22Rv1 (cell line): ENCODE data around the gene MED23.

Experiments used
- CTCF ChIP-seq: fragments of 450-650 bp; IDR thresholded peaks from 2 replicates; pipeline ENCODE4 v1.5.1; 2017; ENCODE audit warnings: mild to moderate bottlenecking
- ZFX ChIP-seq: fragments of 450-650 bp; IDR thresholded peaks from 2 replicates; pipeline ENCODE4 v1.6.1; 2017; ENCODE audit warnings: antibody characterized with exemption, borderline replicate concordance

GRCh38 chr6:131631625-131632289 is 3.7 kb upstream of the MED23 start:
- TF ChIP-seq CTCF (no peak), ZFX (no peak)
